Measurements from ENCODE around the gene KLF13.
"Not testable (repeated sequence)": the region's sequence is repeated elsewhere in the genome, so short reads cannot be mapped to it uniquely, and the experiment has no call there.

The KLF13 gene

DNA sequence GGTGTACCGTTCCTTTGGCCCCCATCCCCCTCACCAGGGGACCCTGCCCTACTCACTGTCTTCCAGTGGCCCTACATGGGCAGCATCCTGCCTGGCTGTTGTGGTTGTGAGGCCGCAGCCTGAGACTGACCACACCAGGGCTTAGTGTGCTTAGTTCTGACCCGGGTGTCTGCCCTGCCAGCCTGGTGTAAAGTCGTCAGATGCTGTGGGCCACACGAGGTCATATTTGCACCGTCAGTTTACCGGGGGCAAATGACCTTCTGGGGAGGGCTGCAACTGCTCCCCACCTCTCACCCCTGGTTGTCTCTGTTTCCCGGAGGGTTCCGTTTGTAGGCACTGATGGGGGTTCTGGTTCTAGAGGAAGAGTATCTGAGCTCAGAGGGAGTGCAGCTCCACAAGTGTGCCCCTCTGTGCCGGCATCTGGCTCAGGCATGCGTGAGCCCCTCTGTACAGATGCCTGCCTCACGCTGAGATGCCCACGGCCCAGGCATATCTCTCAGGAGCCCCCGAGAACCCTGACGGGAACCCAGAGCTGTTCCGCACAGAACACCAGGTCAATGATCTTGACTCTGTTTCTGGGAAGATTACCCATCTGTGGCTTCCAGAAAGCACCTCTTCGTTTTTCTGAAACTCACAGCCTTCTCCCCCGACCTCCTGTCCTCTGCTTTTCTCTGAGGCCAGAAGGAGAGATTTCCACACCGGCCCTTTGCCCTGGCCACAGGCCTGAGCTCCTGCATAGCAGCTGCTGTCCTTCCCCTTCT lies 19.2 kb downstream of the KLF13 start:
- DNase-seq (ENCODE audit: low read depth in 2 of 2): no peak

DNA sequence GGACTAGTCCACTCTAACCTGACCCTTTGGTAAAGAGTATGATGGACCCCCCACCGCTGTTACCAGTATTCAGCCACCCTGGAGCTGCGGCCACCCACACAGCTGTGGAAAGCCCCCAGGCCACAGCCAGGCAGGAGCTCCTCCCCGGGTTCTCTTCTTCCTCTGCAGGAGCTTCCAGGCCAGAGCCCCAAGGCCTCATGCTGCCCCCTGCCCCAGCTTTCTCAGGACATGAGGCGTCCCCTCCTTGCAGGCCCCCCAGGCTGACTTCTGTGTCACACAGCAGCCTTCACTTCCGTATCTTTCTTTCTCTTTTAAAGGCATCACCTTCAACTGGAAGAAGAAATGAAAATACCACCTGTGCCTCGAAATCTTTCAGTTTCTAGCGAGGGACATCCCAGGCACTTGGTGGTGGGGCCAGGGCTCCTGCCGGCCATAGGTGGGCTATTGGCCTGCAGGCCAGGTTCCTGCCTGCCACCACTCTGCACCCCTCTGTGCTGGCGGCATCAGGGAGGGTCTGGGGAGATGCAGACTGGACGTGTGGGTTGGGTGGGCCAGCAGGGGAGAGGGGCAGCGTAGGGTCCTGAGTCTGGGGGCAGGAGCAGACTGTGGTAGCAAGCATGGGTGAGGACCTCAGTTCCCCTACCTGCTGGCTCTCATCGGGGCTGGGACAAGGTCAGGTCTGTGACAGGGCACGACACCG lies 19.9 kb downstream of the KLF13 start:
- DNase-seq (ENCODE audit: low read depth in 2 of 2): no peak

DNA sequence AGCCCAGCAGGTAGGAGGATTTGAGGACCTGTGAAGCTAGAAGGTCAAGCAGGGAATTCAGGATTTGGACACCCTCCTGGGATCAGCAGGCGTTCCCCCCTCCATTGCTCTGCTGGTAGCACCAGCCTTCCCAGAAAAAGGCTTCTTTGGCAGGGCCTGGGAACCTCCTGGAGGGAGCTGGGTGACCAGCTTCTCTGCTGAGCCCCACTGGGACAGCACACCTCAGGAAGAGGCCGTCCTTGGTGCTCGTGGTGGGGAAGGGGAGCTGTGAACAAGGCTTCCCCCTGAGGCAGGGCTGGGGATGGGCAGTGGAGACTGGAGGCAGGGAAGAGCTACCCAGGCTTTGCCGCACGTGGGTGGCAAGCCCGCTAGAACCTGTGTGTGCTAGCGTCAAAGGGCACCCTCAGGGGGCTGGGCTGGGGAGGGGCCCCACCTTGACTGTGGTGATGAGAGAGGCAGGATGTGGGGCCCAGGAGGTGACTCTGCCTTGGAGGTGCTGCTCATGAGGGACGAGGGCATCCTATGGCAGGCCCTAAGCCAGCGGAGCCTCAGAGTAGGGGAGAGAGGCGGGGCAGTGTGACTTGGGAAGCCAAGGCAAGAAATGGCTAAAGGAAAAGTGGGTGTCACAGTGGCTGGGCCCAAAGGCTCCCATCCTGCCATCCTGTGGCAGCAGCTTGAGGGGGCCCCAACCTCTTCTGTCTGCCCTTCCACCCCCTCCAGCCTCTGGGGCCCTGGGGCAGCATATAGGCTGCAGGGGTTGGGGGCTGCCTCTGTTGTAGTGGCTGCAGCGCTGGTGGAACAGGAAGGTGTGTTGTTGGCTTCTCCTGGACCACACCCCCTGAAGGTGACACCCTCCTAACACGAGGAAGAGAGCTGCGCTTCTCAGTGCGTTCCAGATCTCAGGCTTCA lies 20.7 kb downstream of the KLF13 start:
- DNase-seq (ENCODE audit: low read depth in 2 of 2): no peak

DNA sequence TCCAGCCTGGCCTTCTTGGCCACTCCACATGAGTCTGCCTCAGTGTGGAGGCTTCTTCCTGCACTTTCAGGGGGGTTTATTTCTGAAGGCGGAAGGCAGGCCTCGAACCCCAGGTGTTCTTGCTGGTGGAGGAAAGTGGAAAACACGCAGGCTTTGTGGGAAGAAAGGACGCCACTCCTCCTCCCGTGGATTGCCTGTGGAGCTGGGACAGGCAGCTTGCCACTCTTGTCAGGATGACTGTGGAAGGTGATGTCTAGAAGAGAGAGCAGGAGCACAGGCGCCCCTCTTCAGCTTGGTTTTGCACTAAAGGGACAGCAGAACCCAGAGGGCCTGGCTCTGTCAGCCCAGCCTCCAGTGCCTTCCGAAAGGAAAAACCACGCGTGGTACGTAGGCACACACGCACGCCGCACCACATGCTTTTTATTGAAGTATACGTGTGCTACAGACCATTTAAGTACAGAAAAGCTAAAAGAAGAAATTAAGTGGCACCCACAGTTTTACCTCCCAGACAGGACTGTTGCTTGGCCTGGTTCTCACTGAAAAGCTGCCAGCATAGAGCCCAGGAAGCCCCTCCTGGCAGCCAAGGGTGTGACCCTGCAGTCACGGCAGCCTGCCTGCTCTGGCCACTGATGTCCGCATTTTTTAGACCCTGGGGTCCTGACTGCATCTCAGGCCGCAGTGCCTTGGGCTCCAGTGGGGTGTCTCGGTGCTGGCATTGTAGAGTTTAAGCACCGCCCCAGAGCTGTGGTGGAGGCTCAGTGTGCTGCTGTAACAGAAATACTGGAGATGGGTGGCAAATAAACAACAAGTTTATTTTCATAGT lies 21.6 kb downstream of the KLF13 start:
- no peak for DNase-seq (ENCODE audit: low read depth in 2 of 2)

DNA sequence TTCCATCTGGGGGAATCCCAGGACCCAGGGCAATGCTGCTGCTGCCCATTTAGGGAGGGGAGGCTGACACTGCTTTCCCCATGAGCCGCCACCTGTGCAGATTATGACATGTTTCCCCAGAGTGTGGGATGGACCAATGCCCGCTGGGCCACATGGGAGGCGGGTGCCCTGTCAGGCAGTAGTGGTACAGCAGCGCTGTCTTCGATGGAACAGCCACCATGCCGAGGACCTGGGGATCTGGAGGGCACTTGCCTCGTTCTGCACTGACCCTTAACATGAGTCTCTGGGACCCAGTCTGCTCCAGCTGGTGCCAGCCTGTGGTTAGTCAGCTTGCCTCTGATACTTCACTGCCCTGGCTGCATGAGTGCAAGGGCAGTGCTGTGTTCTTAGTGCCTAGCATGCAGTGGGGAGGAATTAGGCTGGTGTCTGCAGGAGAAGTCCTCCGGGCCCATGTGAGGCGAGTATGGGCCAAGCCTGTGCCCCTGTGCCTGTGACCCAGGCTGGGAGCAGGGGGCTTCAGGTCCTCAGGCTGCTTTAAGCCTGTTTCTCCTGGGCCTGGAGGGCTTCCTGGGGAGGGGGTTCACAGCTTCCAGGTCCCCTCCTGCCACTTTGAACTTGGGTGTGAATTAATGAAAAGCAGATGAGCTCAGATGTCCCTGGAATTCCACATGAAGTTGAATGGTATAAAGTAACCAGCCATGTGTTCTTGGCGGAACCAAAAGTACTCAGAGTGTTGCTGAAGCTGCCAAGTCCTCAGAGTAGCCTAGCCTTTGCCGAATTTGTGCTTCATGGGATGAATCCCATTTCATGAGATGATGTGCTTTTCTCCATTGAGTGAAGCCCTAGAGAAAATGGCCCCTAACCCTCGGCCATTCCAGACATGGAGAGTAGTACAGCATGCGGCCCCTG lies 22.9 kb downstream of the KLF13 start:
- DNase-seq (ENCODE audit: low read depth in 2 of 2): no peak

DNA sequence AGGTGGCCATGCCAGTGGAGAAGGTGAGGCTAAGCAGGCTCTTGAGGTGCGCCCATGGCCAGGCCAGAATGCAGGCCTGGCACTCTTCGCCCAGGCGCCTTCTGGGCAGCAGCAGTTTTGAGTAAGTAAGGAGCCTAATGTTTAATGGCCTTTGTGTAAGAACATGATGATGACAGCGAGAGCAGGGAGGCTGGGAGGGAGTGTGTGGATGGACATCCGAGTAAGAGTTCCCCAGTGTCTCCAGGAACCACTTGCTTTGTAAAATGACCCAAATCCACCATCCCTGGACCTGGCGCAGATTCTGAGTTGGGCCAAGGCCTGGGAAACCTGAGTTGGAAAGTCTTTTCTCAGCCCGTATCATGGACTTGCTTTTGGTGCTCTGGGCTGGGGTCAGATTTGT lies 24.1 kb downstream of the KLF13 start:
- DNase-seq (ENCODE audit: low read depth in 2 of 2): no peak

DNA sequence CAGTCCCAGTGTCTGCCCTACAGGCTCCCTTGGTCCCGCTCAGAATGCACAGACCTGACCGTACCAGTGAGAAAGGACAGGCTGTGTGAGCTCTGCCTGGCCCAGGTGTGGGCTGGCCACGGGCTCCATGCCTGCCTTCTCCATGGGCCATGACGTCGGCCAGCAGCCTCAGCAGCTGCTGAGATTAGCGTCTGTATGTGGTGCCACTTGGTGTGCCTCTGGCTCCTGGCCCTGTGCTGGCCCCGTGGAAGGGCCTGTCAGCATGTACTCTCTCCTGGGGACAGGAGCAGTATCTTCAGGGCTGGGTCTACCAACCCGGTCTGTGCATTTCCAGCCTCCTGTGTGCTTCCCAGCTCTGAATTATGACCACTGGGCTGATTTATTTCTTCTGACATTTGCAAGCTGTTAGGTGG lies 25.7 kb downstream of the KLF13 start:
- DNase-seq (ENCODE audit: low read depth in 2 of 2): no peak

DNA sequence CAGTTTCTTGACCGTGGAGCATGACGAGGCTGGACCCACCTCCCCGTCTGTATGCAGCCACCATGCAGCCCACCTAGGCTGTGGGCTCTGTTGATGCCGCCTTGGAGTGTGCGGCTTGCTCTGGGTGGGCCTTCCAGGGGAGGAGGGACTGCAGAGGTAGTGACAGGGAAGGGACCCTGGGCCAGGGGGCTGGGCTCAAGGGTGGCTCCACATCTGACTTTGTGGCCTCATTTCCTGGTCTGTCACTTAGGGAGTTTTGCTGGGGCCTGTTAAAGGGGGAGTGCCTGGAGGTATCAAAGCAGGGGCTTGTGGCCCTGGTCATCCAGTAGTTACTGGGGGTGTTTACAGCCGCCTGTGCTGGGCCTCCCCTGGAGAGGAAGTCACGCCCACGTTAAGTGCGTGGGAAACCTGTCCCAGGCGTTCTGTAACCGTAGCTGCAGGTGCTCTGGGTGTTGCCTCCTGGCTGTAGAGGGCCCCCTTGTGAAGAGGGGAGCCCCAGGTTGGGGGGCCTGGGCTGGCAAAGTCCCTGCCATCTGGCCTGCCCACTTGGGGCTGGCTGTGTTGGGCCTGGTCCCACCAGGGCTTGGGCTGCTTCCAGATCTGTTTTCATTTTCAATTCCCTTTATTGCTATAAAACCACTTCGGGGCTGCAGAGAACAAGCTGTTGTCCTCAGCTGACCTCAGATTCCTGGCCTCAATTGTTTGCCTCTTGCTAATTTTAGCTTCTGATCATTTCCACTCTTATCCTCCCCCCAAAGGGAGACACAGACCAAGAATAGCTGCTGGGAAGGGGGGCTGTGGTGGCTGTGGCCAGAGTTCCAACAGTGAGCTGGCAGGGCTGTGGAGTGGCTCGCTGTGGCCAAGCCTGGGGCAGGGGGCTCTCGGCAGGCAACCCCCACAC lies 26.5 kb downstream of the KLF13 start:
- no peak for DNase-seq (ENCODE audit: low read depth in 2 of 2)

DNA sequence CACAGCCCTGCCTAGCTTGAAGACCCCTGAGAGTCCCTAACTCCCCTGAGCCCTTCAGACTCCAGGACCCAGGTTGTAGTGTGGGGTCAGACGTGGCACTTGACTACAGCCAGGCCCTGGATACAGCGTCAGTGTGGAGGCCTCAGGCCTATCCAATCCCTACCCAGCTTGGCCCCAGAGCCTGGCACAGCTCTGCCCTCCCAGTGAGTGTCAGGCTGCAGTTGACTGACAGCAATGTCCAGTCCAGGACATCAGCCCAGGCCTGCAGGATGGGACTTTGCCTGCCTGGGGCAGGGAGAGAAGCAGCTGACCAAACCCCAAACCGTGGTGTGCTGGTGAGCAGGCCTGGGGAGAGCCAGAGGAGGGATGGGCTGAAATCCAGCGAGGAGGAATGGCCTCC lies 27.3 kb downstream of the KLF13 start:
- DNase-seq (ENCODE audit: low read depth in 2 of 2): no peak

DNA sequence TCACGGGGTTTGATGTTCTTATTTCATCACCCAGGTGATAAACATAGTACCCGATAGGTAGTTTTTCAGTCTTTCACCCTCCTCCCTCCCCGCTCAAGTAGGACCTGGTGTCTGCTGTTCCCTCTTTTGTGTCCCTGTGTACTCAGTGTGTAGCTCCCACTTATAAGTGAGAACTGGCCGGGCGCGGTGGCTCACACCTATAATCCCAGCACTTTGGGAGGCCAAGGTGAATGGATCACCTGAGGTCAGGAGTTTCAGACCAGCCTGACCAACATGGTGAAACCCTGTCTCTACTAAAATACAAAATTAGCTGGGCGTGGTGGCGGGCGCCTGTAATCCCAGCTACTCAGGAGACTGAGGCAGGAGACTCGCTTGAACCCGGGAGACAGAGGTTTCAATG lies 29.5 kb downstream of the KLF13 start:
- DNase-seq (ENCODE audit: low read depth in 2 of 2): not testable (repeated sequence)

DNA sequence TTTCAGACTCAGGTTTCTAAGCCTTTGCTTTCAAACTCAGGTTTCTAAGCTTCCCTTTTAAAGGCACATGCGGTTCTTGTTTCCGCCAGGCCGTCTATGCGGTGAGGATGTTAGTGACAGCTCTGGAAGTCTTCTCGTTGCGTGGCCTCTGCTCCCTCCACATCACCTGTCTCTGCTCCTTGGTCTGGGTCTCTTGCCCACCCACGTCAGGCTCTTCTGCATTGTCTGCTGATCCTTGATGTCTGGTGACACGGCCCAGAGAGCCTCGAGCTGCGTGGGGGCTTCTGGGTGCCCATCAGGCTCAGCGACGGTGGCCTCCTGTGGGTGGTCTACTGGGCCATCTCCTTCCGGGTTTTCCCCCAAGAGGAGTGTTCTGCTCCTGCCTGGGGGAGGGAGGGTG lies 30.5 kb downstream of the KLF13 start:
- DNase-seq (ENCODE audit: low read depth in 2 of 2): no peak

DNA sequence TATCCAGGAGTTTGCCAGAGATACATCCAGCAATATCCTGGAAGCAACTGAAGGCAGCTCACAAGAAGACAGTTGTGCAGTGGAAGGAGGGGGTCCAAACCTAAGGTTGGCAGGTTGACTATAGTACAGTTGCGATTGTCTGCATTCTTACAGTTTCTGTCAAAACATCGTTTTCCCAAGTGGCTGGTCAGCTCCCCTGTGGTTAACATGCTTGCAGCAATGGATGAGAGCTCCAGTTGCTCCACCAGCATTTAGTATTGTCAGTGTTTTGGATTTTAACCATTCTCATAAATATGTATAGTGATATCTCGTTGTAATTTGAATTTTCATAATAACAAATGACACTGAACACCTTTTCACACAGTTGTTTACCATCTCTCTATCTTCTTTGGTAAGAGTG lies 31.5 kb downstream of the KLF13 start:
- no peak for DNase-seq (ENCODE audit: low read depth in 2 of 2)

DNA sequence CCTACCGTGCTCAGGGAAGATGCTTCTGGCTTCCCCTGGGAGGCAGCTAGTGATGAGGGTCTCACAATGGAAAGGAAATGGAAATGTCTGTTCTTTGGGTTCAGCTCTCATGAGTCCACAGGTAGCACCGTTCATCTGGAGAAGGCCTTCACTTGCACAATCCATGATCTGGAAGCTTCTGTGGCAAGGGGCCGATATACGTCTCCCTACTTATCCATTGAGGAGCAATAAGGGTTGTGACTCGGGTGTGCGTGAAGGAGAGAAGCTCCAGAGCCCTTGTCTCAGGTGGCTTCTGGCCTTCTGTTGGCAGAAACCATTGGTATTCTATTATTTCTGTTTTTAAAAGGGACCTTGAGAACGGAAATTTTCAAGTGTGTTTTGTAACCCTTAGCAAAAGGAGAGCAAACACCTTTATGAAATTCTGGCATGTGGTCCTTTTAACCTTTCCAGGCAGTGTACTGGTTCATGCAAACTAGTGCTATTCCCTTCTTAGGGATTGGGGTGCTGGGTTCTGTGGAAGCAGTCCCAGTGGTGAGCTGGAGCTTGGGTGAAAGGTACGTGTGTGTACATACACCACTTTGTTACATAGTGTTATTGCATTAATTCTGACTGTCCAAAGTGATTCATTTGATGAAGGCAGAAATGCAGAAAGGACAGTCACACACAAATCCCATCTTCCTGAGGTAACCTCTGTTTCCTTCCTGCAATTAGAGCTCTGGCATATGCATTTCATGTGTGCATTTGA lies 32.5 kb downstream of the KLF13 start:
- DNase-seq (ENCODE audit: low read depth in 2 of 2): no peak

DNA sequence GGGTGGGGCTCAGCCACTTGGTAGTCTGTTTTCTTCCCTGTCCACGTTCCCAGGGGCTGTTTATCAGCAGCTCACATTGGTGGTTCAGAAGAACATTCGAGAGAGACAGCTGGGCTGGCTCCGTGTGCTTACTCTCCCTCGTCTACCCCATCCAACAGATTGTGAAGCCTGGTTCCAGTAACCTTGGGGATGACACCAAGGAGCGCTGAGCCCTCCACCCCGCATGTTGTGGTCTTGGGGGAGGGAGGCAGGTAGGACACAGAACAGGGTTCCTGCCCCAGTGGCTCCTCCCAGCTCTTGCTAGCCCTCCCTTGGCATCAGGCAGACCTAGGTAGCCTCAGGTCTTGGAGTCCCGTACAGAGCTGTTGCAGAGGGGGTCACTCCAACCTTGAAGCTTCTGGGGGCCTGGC lies 33.1 kb downstream of the KLF13 start:
- no peak for DNase-seq (ENCODE audit: low read depth in 2 of 2)

DNA sequence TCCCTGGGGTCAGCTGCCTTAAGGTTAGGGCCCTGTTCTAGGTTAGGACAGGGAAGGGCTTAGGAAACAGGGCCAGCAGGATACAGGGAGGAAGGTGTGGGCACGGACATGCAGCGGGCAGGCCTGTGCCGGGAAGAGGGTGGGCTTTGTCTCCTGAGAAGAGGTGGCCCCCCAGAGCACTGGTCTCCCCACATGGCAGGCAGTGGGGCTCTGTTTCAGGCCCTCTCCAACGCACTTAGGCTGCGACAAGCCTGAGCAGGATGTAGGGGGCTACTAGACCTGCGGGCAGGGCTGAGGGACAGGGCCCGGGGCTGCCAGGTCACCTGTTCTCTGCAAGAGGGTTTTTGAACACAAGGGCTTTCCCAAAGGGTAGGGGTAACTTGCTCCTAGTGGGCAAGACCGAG lies 33.5 kb downstream of the KLF13 start:
- DNase-seq (ENCODE audit: low read depth in 2 of 2): no peak

DNA sequence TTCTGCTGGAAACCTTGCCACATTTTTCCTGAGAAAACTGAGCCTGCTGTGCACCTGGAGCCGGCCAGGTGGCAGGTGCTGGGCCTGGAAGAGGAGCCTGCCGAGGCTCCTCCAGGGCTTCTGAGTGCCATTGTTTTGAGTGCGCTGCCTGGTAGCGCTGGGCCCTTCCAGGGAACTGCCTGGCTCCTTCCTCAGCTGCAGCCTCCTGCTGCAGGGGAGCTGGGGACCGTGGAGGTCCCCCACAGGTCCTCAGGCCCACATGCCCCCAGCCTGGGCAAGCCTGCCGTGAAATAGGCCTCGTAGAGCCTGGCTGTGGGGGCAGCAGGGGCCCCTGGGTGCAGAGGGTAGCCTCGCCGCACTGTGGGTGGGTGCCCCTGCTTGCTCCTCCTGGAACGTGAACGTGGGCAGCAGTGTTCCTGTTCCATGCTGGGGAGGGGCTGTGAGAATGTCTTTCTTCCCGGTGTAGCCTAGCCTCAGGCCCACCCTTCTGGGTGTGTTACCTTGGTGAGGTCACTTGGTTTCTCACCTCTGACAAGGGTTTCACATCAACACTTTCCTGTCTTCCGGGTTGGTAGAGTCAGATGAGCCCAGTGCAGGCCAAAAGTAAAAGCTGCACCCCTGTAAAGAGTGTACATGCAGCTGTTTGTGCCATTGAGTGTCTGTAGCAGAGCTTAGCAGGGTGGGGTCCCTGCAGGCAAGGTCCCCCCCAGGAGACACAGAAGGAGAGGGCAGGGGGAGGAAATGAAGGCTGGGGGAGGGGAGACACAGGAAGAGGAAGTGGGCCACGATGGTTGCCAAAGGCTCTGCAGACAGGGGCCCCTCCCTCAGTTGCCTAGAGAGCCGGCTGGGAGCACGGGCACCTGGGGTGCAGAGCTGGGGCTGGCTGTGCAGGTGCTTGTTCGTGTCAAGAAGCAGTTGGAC lies 34.5 kb downstream of the KLF13 start:
- DNase-seq (ENCODE audit: low read depth in 2 of 2): peak; percentile 43 to 53

DNA sequence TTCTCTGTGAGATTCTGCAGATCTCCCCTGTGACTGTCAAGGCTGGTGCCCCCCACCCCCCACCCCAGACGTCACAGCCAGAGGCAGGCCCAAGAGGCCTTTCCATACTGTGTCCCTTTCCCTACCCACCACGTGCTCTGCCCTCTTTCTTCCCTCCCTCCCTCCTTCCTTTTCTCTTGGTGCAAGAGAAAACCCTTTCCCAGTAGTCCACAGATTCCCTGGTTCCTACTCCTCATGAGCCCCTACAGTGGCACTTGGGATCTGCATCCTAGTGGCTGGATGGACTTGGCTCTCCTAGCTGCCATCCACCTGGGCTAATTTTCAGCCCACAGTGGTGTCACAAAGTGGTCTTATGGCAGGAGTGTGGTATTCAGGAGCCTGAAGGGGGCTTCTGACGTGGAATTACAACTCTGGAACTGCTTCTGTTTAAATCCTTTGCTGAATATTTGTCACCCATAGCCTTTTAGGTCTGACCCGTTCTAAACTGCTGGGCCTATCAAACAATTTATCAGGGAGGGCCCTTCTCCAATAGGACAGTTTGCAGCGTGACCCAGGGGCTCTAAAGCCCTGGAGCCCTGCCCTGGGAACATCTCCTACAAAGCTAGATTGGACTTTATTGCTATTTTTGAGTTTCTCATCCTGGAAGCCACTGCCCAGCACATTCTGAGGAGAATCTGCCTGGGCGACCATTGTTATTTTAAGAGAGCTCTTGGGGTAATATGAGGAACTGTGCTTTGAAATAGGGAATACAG lies 35.3 kb downstream of the KLF13 start:
- DNase-seq (ENCODE audit: low read depth in 2 of 2): no peak

Measured in stimulated activated CD8-positive, alpha-beta memory T cell treated with anti-CD3 and anti-CD28 coated beads, Interleukin-7, amount 100 ng/mL, for 1 hour (primary cell).